ENCODE measurements around the gene ZFP28. TPM values are rescaled to one million over a fixed set of nuclear protein-coding genes. Genes with fewer than 3 reads are reported as not detected.

ZFP28 gene
- total RNA-seq, 1 experiment from 2014 or later: 4.6 TPM

GRCh38 chr19:56567274-56568120, 28.7 kb downstream of the ZFP28 start, which contains the start of gene ZNF470 (continued):
- TF ChIP-seq ZNF281 (CRISPR knock-in tag; IDR thresholded peaks at IDR 0.05) (0 out of 2 replicates have a peak, but pooled peaks have one; percentile 60), ZNF138 (CRISPR knock-in tag; conservative IDR thresholded peaks at IDR 0.05) (peak; percentile 65; the same call in 1 of the 2 replicates), USF1 (CRISPR knock-in tag; IDR thresholded peaks at IDR 0.05) (0 out of 2 replicates have a peak, but pooled peaks have one; percentile 28), HMGA2 (CRISPR knock-in tag; IDR thresholded peaks at IDR 0.05) (no peak), SP1 (CRISPR knock-in tag; conservative IDR thresholded peaks at IDR 0.05) (peak; percentile 99), FOXK1 (CRISPR knock-in tag; IDR thresholded peaks at IDR 0.05) (peak; percentile 77), ELF4 (CRISPR knock-in tag; IDR thresholded peaks at IDR 0.05; ENCODE audit: low read depth) (no peak), NR3C1 (CRISPR knock-in tag; conservative IDR thresholded peaks at IDR 0.05; ENCODE audit: low read depth) (no peak), ZSCAN18 (CRISPR knock-in tag; IDR thresholded peaks at IDR 0.05) (no peak), PRRX2 (CRISPR knock-in tag; IDR thresholded peaks at IDR 0.05) (no peak), ZNF317 (CRISPR knock-in tag; IDR thresholded peaks at IDR 0.05; ENCODE audit: borderline replicate concordance, low read depth) (0 out of 2 replicates have a peak, but pooled peaks have one; percentile 30), ZNF121 (CRISPR knock-in tag; IDR thresholded peaks at IDR 0.05) (0 out of 2 replicates have a peak, but pooled peaks have one; percentile 30), USF2 (CRISPR knock-in tag; IDR thresholded peaks at IDR 0.05) (no peak), MXD4 (CRISPR knock-in tag; IDR thresholded peaks at IDR 0.05; ENCODE audit: borderline replicate concordance) (no peak), CBFB (CRISPR knock-in tag; IDR thresholded peaks at IDR 0.05; ENCODE audit: low read depth) (no peak), ZMAT4 (CRISPR knock-in tag; IDR thresholded peaks at IDR 0.05) (no peak), ZNF416 (CRISPR knock-in tag; IDR thresholded peaks at IDR 0.05) (no peak), ZBTB43 (CRISPR knock-in tag; IDR thresholded peaks at IDR 0.05) (peak; percentile 75; the same call in 1 of the 2 replicates), ATF1 (CRISPR knock-in tag; IDR thresholded peaks at IDR 0.05) (no peak), RELA (CRISPR knock-in tag; IDR thresholded peaks at IDR 0.05; ENCODE audit: borderline replicate concordance) (no peak), TCF7 (CRISPR knock-in tag; IDR thresholded peaks at IDR 0.05; ENCODE audit: low read depth) (0 out of 2 replicates have a peak, but pooled peaks have one; percentile 47), FOXP4 (CRISPR knock-in tag; IDR thresholded peaks at IDR 0.05) (peak; percentile 26; the same call in 1 of the 2 replicates)
